HepG2 (cell line): Measurements from ENCODE around the gene GPR87. TPM values are rescaled to one million over a fixed set of nuclear protein-coding genes. Genes with fewer than 3 reads are reported as not detected.

Experiments
- ATAC-seq: fragments of 200-7000 bp; cut with Tn5 transposase; 3 replicates; pipeline ENCODE4 v1.9.1; 2020; ENCODE audit warnings: mild to moderate bottlenecking, moderate library complexity
- BruUV-seq: library from RNA; stranded (reverse); fragments of 400-500 nt; replicated peaks from 2 replicates; lab custom pipeline; 2021; lab: Mats Ljungman, UMichigan
- CTCF ChIA-PET: fragments of 300-600 bp; formaldehyde crosslinking; extraction: SDS; loops from one replicate; lab custom pipeline; 2021; ENCODE audit warnings: low total read pairs, inconsistent platforms, low intra/inter-chr PET ratio; lab: Yijun Ruan, JAX
- POLR2A ChIA-PET: fragments of 350-600 bp; sonication (Branson Sonifier 250); formaldehyde crosslinking; loops from one replicate; lab custom pipeline; 2020; ENCODE audit warnings: antibody characterized with exemption, inconsistent platforms; lab: Yijun Ruan, JAX
- DNase-seq: peaks from one replicate; pipeline ENCODE4 v3.0.0-alpha.2; 2015; ENCODE audit warnings: low spot score
- FAIRE-seq: peaks from 3 replicates; lab custom pipeline; 2011; peaks lifted over from hg19 to GRCh38; lab: Jason Lieb, UNC
- H2AFZ ChIP-seq: one replicate; pipeline ENCODE4 v1.6.1; 2011; ENCODE audit warnings: low read length, inconsistent platforms
- H3K27ac ChIP-seq: fragments of 300-600 bp; 3 replicates; pipeline ENCODE4 v1.8.0; 2011; ENCODE audit warnings: mixed run types, mild to moderate bottlenecking, mixed read lengths, low read length, inconsistent platforms; ENCODE audit not compliant: insufficient read depth; ENCODE audit errors: extremely low read length
- H3K27me3 ChIP-seq, 2 experiments: fragments of 200-600 bp in 1 of 2; 2 replicates in 1 of 2; 3 replicates in 1 of 2; pipeline versions ENCODE4 v1.6.0 to v1.8.0; 2011; ENCODE audit warnings: low read length in 2 of 2, mild to moderate bottlenecking in 2 of 2, moderate library complexity in 2 of 2, inconsistent platforms in 1 of 2; ENCODE audit not compliant: insufficient read depth in 2 of 2, control insufficient read depth in 1 of 2
- H3K36me3 ChIP-seq, 2 experiments: fragments of 200-600 bp in 1 of 2; replicated peaks in 1 of 2; 2 replicates in 1 of 2; 3 replicates in 1 of 2; pipeline versions ENCODE4 v1.5.1 to v1.8.0; 2011; ENCODE audit warnings: low read length in 2 of 2, inconsistent platforms in 1 of 2; ENCODE audit not compliant: insufficient read depth in 2 of 2, control insufficient read depth in 1 of 2
- H3K4me1 ChIP-seq: 2 replicates; pipeline ENCODE4 v1.5.1; 2012; ENCODE audit warnings: low read length, inconsistent platforms; ENCODE audit not compliant: insufficient read depth
- H3K4me2 ChIP-seq: 2 replicates; pipeline ENCODE4 v1.6.0; 2011; ENCODE audit warnings: low read depth, low read length, inconsistent platforms
- H3K4me3 ChIP-seq, 3 experiments: fragments of 200-600 bp in 1 of 3; sonication (generic), shearing (Covaris generic) in 1 of 3; replicated peaks in 1 of 3; 2 replicates each; pipeline ENCODE4 v1.5.1; 2011 to 2016; ENCODE audit warnings: low read length in 3 of 3, inconsistent platforms in 2 of 3, low read depth in 2 of 3, mild to moderate bottlenecking in 2 of 3, control low read depth in 1 of 3, mixed read lengths in 1 of 3; ENCODE audit not compliant: insufficient read depth in 1 of 3
- H3K79me2 ChIP-seq: one replicate; pipeline ENCODE4 v1.6.1; 2011; ENCODE audit warnings: low read length, inconsistent platforms; ENCODE audit not compliant: insufficient read depth
- H3K9ac ChIP-seq: 2 replicates; pipeline ENCODE4 v1.6.0; 2011; ENCODE audit warnings: mild to moderate bottlenecking, low read depth, low read length, inconsistent platforms; ENCODE audit not compliant: insufficient read depth
- H3K9me3 ChIP-seq: 2 replicates; pipeline ENCODE4 v1.5.1; 2012; ENCODE audit warnings: mild to moderate bottlenecking, low read length
- H4K20me1 ChIP-seq: 2 replicates; pipeline ENCODE4 v1.6.0; 2011; ENCODE audit warnings: inconsistent platforms, mild to moderate bottlenecking, low read length, moderate library complexity; ENCODE audit not compliant: insufficient read depth
- ATRX ChIP-seq: sonication (generic); formaldehyde crosslinking; IDR thresholded peaks from 2 replicates; pipeline ENCODE4 v1.4.0; 2020; ENCODE audit warnings: missing genetic modification reagents, borderline replicate concordance
- MAF1 ChIP-seq: sonication (generic); formaldehyde crosslinking; IDR thresholded peaks from 2 replicates; pipeline ENCODE4 v1.5.0; 2020; ENCODE audit warnings: missing genetic modification reagents, borderline replicate concordance
- RBM22 ChIP-seq: fragments of 200-400 bp; formaldehyde crosslinking; optimal IDR thresholded peaks from 2 replicates; pipeline ENCODE3; 2017; ENCODE audit warnings: mild to moderate bottlenecking, low read length, moderate library complexity
- SKI ChIP-seq: fragments of 450-650 bp; IDR thresholded peaks from one replicate; pipeline ENCODE4 v1.6.1; 2018; ENCODE audit warnings: mild to moderate bottlenecking; ENCODE audit not compliant: partially characterized antibody
- SMAD1 ChIP-seq: sonication (generic); formaldehyde crosslinking; IDR thresholded peaks from 2 replicates; pipeline ENCODE4 v1.4.0; 2020; ENCODE audit warnings: missing genetic modification reagents, low read depth, mild to moderate bottlenecking, borderline replicate concordance
- TOPORS ChIP-seq: sonication (generic); formaldehyde crosslinking; IDR thresholded peaks from 2 replicates; pipeline ENCODE4 v1.8.0; 2023; ENCODE audit warnings: mild to moderate bottlenecking, missing genetic modification reagents
- ZNF253 ChIP-seq: sonication (generic); formaldehyde crosslinking; IDR thresholded peaks from 2 replicates; pipeline ENCODE4 v1.8.0; 2022; ENCODE audit warnings: mild to moderate bottlenecking, missing genetic modification reagents, borderline replicate concordance
- ZNF430 ChIP-seq: sonication (generic); formaldehyde crosslinking; IDR thresholded peaks from 2 replicates; pipeline ENCODE4 v1.9.0; 2021; ENCODE audit warnings: mild to moderate bottlenecking, missing genetic modification reagents
- ZNF432 ChIP-seq: sonication (generic); formaldehyde crosslinking; IDR thresholded peaks from 2 replicates; pipeline ENCODE4 v1.5.0; 2020; ENCODE audit warnings: missing genetic modification reagents, mild to moderate bottlenecking, borderline replicate concordance
- ZNF496 ChIP-seq: sonication (generic); formaldehyde crosslinking; IDR thresholded peaks from 2 replicates; pipeline ENCODE4 v1.8.1; 2023; ENCODE audit warnings: mild to moderate bottlenecking, moderate library complexity, missing genetic modification reagents; ENCODE audit not compliant: insufficient replicate concordance
- ZNF563 ChIP-seq: sonication (generic); formaldehyde crosslinking; IDR thresholded peaks from 2 replicates; pipeline ENCODE4 v1.8.0; 2022; ENCODE audit warnings: mild to moderate bottlenecking, moderate library complexity, missing genetic modification reagents
- ZSCAN20 ChIP-seq: sonication (generic); formaldehyde crosslinking; IDR thresholded peaks from 2 replicates; pipeline ENCODE4 v1.4.0; 2020; ENCODE audit warnings: missing genetic modification reagents, mild to moderate bottlenecking, borderline replicate concordance
- WGBS: methylation state at CpG from one replicate; pipeline ENCODE4 v1.1.6; 2017; ENCODE audit warnings: low lambda C conversion rate; 5-methylcytosine and 5-hydroxymethylcytosine counted together
- in situ Hi-C: cut with HindIII; loops from 2 replicates; pipeline ENCODE4 v1.10.0; 2017; ENCODE audit warnings: low pct_unique_long_range_greater_than_20kb; ENCODE audit not compliant: extremely low pct_ligation_motif_present
- intact Hi-C: fragments of 100-400 bp; cut with micrococcal nuclease; formaldehyde crosslinking; loops from one replicate; pipeline ENCODE4 v1.10.0; 2022; ENCODE audit not compliant: unreplicated experiment
- polyA plus RNA-seq, 8 experiments: library from polyadenylated mRNA; depleted of rRNA in 3 of 8; stranded (reverse) in 7 of 8; unstranded in 1 of 8; fragments of >200 nt; fragmentation: Illumina TruSeq in 4 of 8; extraction: Trizol in 4 of 8; gene quantifications; 2 replicates each; pipeline versions ENCODE4 v1.2.1 to v1.2.3, GENCODE V29; 2011 to 2016; ENCODE audit warnings: low read depth in 4 of 8, missing spikeins in 1 of 8, mixed read lengths in 1 of 8; ENCODE audit not compliant: insufficient read depth in 1 of 8
- total RNA-seq, 5 experiments: library from RNA; depleted of rRNA; stranded (reverse); fragments of >200 nt; fragmentation: Illumina TruSeq; extraction: Trizol; gene quantifications; 2 replicates each; pipeline ENCODE4 v1.2.3, GENCODE V29; 2016; ENCODE audit warnings: low read depth in 1 of 5
- TF ChIP-seq, protein P1 (sequence below): sonication (generic); formaldehyde crosslinking; IDR thresholded peaks from 2 replicates; pipeline ENCODE4 v1.4.0; 2020; ENCODE audit warnings: missing genetic modification reagents, low read depth, mild to moderate bottlenecking, borderline replicate concordance
- TF ChIP-seq, protein P2 (sequence below): sonication (generic); formaldehyde crosslinking; IDR thresholded peaks from 2 replicates; pipeline ENCODE4 v1.4.0; 2020; ENCODE audit warnings: missing genetic modification reagents
- TF ChIP-seq, protein P3 (sequence below): sonication (generic); formaldehyde crosslinking; IDR thresholded peaks from 2 replicates; pipeline ENCODE4 v1.5.0; 2020; ENCODE audit warnings: mild to moderate bottlenecking, missing genetic modification reagents
- TF ChIP-seq, protein P4 (sequence below): fragments of 450-650 bp; IDR thresholded peaks from 2 replicates; pipeline ENCODE4 v1.6.1; 2016

Gene GPR87
- total and polyA plus RNA-seq, 2 of the 13 experiments (the other 11 are each of a cell fraction or from before 2014, with no cell fraction given), result not detected

- WGBS, result 31% methylated on average over 1 of the region's 1 CpG
- H3K4me3 ChIP-seq, result no peak overlapping the region
- no peak for TF ChIP-seq ZNF432 (CRISPR knock-in tag)
- TF ChIP-seq ATRX (CRISPR knock-in tag), result no peak
- TF ChIP-seq, protein P1, sequence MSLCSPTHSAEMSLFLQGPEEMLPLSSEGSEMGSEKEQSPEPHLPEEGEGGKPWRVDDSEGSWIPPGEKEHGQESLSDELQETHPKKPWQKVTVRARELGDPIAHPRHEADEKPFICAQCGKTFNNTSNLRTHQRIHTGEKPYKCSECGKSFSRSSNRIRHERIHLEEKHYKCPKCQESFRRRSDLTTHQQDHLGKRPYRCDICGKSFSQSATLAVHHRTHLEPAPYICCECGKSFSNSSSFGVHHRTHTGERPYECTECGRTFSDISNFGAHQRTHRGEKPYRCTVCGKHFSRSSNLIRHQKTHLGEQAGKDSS, result no peak
- no peak for TF ChIP-seq ZNF253 (CRISPR knock-in tag)
- TF ChIP-seq, protein P2, sequence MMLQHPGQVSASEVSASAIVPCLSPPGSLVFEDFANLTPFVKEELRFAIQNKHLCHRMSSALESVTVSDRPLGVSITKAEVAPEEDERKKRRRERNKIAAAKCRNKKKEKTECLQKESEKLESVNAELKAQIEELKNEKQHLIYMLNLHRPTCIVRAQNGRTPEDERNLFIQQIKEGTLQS (CRISPR knock-in tag), result no peak
- no peak for TF ChIP-seq ZSCAN20 (CRISPR knock-in tag)
- TF ChIP-seq, protein P3, sequence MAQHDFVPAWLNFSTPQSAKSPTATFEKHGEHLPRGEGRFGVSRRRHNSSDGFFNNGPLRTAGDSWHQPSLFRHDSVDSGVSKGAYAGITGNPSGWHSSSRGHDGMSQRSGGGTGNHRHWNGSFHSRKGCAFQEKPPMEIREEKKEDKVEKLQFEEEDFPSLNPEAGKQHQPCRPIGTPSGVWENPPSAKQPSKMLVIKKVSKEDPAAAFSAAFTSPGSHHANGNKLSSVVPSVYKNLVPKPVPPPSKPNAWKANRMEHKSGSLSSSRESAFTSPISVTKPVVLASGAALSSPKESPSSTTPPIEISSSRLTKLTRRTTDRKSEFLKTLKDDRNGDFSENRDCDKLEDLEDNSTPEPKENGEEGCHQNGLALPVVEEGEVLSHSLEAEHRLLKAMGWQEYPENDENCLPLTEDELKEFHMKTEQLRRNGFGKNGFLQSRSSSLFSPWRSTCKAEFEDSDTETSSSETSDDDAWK (CRISPR knock-in tag), result no peak
- no peak for TF ChIP-seq SKI
- TF ChIP-seq, protein P4, sequence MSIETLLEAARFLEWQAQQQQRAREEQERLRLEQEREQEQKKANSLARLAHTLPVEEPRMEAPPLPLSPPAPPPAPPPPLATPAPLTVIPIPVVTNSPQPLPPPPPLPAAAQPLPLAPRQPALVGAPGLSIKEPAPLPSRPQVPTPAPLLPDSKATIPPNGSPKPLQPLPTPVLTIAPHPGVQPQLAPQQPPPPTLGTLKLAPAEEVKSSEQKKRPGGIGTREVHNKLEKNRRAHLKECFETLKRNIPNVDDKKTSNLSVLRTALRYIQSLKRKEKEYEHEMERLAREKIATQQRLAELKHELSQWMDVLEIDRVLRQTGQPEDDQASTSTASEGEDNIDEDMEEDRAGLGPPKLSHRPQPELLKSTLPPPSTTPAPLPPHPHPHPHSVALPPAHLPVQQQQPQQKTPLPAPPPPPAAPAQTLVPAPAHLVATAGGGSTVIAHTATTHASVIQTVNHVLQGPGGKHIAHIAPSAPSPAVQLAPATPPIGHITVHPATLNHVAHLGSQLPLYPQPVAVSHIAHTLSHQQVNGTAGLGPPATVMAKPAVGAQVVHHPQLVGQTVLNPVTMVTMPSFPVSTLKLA, result no peak
- no peak for TF ChIP-seq RBM22
- no peak for TF ChIP-seq ZNF563 (CRISPR knock-in tag)
- TF ChIP-seq SMAD1 (CRISPR knock-in tag), result no peak
- TF ChIP-seq MAF1 (CRISPR knock-in tag), result no peak
- no peak for TF ChIP-seq ZNF430 (CRISPR knock-in tag)
- no peak for TF ChIP-seq TOPORS (CRISPR knock-in tag)
- TF ChIP-seq ZNF496 (CRISPR knock-in tag), result no peak
- TF ChIP-seq, all 625 proteins: peak for 0
- ChIA-PET CTCF (no interaction called here), POLR2A (no interaction called here)
- ATAC-seq, result no peak
- intact Hi-C loops, result no loop called here
- BruUV-seq, result no TSS peak
- no peak overlapping the region for H3K4me2 ChIP-seq
- H2AFZ ChIP-seq, result no peak overlapping the region
- no peaks in the 10 kb centered on the region for H4K20me1 ChIP-seq
- H3K9ac ChIP-seq, result no peak overlapping the region
- no peaks in the 10 kb centered on the region for H3K36me3 ChIP-seq
- no peaks in the 10 kb centered on the region for H3K4me1 ChIP-seq
- no peaks in the 10 kb centered on the region for H3K9me3 ChIP-seq
- H3K27ac ChIP-seq, result no peak overlapping the region
- no peak for FAIRE-seq
- no peaks in the 10 kb centered on the region; a peak in 1 of 5 replicates for H3K27me3 ChIP-seq
- in situ Hi-C loops, result no loop called here
- no peak for DNase-seq
- no peaks in the 10 kb centered on the region for H3K79me2 ChIP-seq
Measured at GRCh38 chr3:151267066-151267465, 49.6 kb downstream of the GPR87 start.
